ENCODE data around the gene PRR14. TPM values are rescaled to one million over a fixed set of nuclear protein-coding genes. Genes with fewer than 3 reads are reported as not detected.

PRR14 gene
- total RNA-seq, 6 experiments from 2014 or later, result 26.8 to 34.6 (median 29.8) TPM

GRCh38 chr16:30654856-30655255 is 4.1 kb downstream of the PRR14 start:
- peaks cover 2% of the 10 kb centered on the region; the same call in 1 of the 2 replicates for H3K27me3 Mint-ChIP-seq (ENCODE audit: insufficient read depth)
- DNase-seq, result no peak

GRCh38 chr16:30655815-30656347 is 5.1 kb downstream of the PRR14 start:
- Mint-ChIP-seq H3K9me3 (no peaks in the 10 kb centered on the region), H3K4me3 (no peak overlapping the region), H3K36me3 (ENCODE audit: low read depth) (peaks cover 18% of the 10 kb centered on the region), H3K4me1 (ENCODE audit: low read depth) (peaks cover 39% of the 10 kb centered on the region), H3K27ac (peak overlapping the region; percentile 96), H3K27me3 (ENCODE audit: insufficient read depth) (peaks cover 2% of the 10 kb centered on the region; the same call in 1 of the 2 replicates)
- DNase-seq, result no peak
- peak; percentile 28; the same call in 1 of the 2 replicates for TF ChIP-seq CTCF (IDR thresholded peaks at IDR 0.05)

More at GRCh38 chr16:30654856-30655255, 4.1 kb downstream of the PRR14 start:
- no peak for TF ChIP-seq CTCF (IDR thresholded peaks at IDR 0.05)
- Mint-ChIP-seq H3K4me3 (no peak overlapping the region), H3K4me1 (ENCODE audit: low read depth) (peaks cover 37% of the 10 kb centered on the region), H3K36me3 (ENCODE audit: low read depth) (peaks cover 12% of the 10 kb centered on the region), H3K9me3 (no peaks in the 10 kb centered on the region), H3K27ac (no peak overlapping the region)

- no peak overlapping the region for H3K4me3 Mint-ChIP-seq
Measured at GRCh38 chr16:30656388-30656787, 5.6 kb downstream of the PRR14 start.

GRCh38 chr16:30656974-30657865 is 6.5 kb downstream of the PRR14 start:
- Mint-ChIP-seq H3K27me3 (ENCODE audit: insufficient read depth) (peaks cover 2% of the 10 kb centered on the region; the same call in 1 of the 2 replicates), H3K36me3 (ENCODE audit: low read depth) (peaks cover 28% of the 10 kb centered on the region), H3K4me3 (peak overlapping the region; percentile 87), H3K4me1 (ENCODE audit: low read depth) (peaks cover 47% of the 10 kb centered on the region), H3K27ac (peak overlapping the region; percentile 96), H3K9me3 (no peaks in the 10 kb centered on the region)
- TF ChIP-seq CTCF (IDR thresholded peaks at IDR 0.05), result no peak
- no peak for DNase-seq

More at GRCh38 chr16:30656388-30656787, 5.6 kb downstream of the PRR14 start:
- H3K4me1 Mint-ChIP-seq (ENCODE audit: low read depth), result peaks cover 44% of the 10 kb centered on the region
- DNase-seq, result no peak
- H3K27me3 Mint-ChIP-seq (ENCODE audit: insufficient read depth), result peaks cover 2% of the 10 kb centered on the region; the same call in 1 of the 2 replicates
- peaks cover 23% of the 10 kb centered on the region for H3K36me3 Mint-ChIP-seq (ENCODE audit: low read depth)
- H3K9me3 Mint-ChIP-seq, result no peaks in the 10 kb centered on the region
- no peak for TF ChIP-seq CTCF (IDR thresholded peaks at IDR 0.05)
- peak overlapping the region; percentile 96 for H3K27ac Mint-ChIP-seq

GRCh38 chr16:30657866-30658730 is 7.3 kb downstream of the PRR14 start, which contains the start of gene FBRS:
Gene FBRS (plus strand): TSS chr16:30658431. CDS start chr16:30659519, 1,088 bp downstream.
- Mint-ChIP-seq H3K9me3 (no peaks in the 10 kb centered on the region), H3K27me3 (ENCODE audit: insufficient read depth) (peaks cover 2% of the 10 kb centered on the region; the same call in 1 of the 2 replicates), H3K4me1 (ENCODE audit: low read depth) (peaks cover 43% of the 10 kb centered on the region), H3K36me3 (ENCODE audit: low read depth) (peaks cover 27% of the 10 kb centered on the region), H3K27ac (peak within 1 kb of the TSS; percentile 100), H3K4me3 (peak within 1 kb of the TSS; percentile 97)
- TF ChIP-seq CTCF (IDR thresholded peaks at IDR 0.05), result peak; percentile 90
- DNase-seq, result peak; percentile 100
